ENCODE results near the gene TRAPPC3L. TPM values are rescaled to one million over a fixed set of nuclear protein-coding genes. Genes with fewer than 3 reads are reported as not detected.

TRAPPC3L gene
- total RNA-seq, 1 experiment from 2014 or later, result not detected

DNA sequence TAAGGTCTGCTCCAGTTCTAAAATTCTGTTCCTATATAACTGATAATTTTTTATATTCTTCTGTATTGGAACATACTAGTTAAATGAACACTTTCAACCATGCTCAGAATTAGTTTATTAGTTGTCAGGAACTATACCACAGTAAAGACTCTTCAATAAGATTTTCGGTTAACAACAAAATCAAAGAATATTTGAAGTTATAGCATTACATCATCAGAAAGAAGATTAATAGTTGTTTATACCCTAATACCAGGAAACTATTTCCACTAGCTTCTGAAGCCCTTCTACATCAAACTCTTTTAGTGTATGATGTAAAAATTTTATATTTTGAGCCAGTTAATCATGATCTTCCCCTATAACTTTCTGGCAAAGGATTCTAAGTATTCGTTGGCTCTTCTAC is 14.6 kb upstream of the TRAPPC3L start:
- Histone ChIP-seq H3K9ac (ENCODE audit: extremely low read depth, insufficient read length, low read length) (no peak overlapping the region), H3K56ac (ENCODE audit: insufficient read length, low read depth, low read length) (no peak overlapping the region), H3K4me1 (ENCODE audit: insufficient read depth, low read length) (no peaks in the 10 kb centered on the region), H2AFZ (ENCODE audit: low read length) (no peak overlapping the region), H3K14ac (ENCODE audit: insufficient read depth, low read length) (no peak overlapping the region), H2BK5ac (ENCODE audit: insufficient read length, low read length) (no peak overlapping the region), H4K20me1 (ENCODE audit: control insufficient read depth, insufficient read depth, insufficient read length) (no peaks in the 10 kb centered on the region), H3K9me3 (ENCODE audit: control insufficient read depth, low read depth, low read length) (no peaks in the 10 kb centered on the region), H3K27me3 (ENCODE audit: insufficient read depth, low read length) (no peaks in the 10 kb centered on the region), H2BK120ac (ENCODE audit: low read depth, low read length, poor library complexity, severe bottlenecking) (no peak overlapping the region), H3K4me2 (ENCODE audit: insufficient read depth, insufficient read length, low read length) (no peak overlapping the region), H3K23me2 (ENCODE audit: insufficient read length, low read depth, low read length, poor library complexity, severe bottlenecking) (no peaks in the 10 kb centered on the region), H3K27ac (ENCODE audit: insufficient read length, low read depth, low read length) (no peak overlapping the region), H3K23ac (ENCODE audit: insufficient read length, low read depth, low read length) (no peak overlapping the region), H2BK20ac (ENCODE audit: low read depth, low read length, poor library complexity, severe bottlenecking) (no peak overlapping the region), H4K5ac (ENCODE audit: insufficient read length, low read depth, low read length) (no peak overlapping the region), H4K91ac (ENCODE audit: insufficient read length, low read depth, low read length) (no peak overlapping the region), H4K8ac (replicated peaks; ENCODE audit: insufficient read length, low read depth, low read length) (no peak overlapping the region), H3K18ac (ENCODE audit: insufficient read length, low read depth, low read length) (no peak overlapping the region), H2BK12ac (ENCODE audit: insufficient read length, low read depth, low read length) (no peak overlapping the region), H3K4ac (ENCODE audit: low read depth, low read length) (no peak overlapping the region), H3K79me1 (ENCODE audit: insufficient read depth, low read depth, low read length, poor library complexity, severe bottlenecking) (no peaks in the 10 kb centered on the region), H3K79me2 (ENCODE audit: insufficient read depth, low read length) (no peaks in the 10 kb centered on the region), H2AK5ac (ENCODE audit: insufficient read length, low read length) (no peak overlapping the region), H2BK15ac (ENCODE audit: low read depth, low read length) (no peak overlapping the region), H3T11ph (ENCODE audit: low read length) (no peak overlapping the region)
- Mint-ChIP-seq H3K27ac (no peak overlapping the region), H3K4me1 (peaks cover 3% of the 10 kb centered on the region in 2 experiments; a peak in 2 of 4 replicates), H3K36me3 (ENCODE audit: insufficient read depth in 1 of 3, low read depth in 3 of 3) (no peaks in the 10 kb centered on the region), H3K9me3 (no peaks in the 10 kb centered on the region), H3K4me3 (no peak overlapping the region), H3K27me3 (ENCODE audit: low read depth) (peaks cover 2% of the 10 kb centered on the region)
- no CpG with 5 or more reads among the region's 2 CpGs for WGBS (ENCODE audit: extremely low coverage, insufficient read length, low lambda C conversion rate)
- DNase-seq, result no peak
- TF ChIP-seq, protein P1, sequence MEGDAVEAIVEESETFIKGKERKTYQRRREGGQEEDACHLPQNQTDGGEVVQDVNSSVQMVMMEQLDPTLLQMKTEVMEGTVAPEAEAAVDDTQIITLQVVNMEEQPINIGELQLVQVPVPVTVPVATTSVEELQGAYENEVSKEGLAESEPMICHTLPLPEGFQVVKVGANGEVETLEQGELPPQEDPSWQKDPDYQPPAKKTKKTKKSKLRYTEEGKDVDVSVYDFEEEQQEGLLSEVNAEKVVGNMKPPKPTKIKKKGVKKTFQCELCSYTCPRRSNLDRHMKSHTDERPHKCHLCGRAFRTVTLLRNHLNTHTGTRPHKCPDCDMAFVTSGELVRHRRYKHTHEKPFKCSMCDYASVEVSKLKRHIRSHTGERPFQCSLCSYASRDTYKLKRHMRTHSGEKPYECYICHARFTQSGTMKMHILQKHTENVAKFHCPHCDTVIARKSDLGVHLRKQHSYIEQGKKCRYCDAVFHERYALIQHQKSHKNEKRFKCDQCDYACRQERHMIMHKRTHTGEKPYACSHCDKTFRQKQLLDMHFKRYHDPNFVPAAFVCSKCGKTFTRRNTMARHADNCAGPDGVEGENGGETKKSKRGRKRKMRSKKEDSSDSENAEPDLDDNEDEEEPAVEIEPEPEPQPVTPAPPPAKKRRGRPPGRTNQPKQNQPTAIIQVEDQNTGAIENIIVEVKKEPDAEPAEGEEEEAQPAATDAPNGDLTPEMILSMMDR (conservative IDR thresholded peaks at IDR 0.05), result no peak

All from H9 (cell line).